ENCODE data around the gene ARHGEF4.

GRCh38 chr2:130921164-130921476, 84.4 kb downstream of the ARHGEF4 start:
- TF ChIP-seq POLR2A (IDR thresholded peaks at IDR 0.05) (no peak), CTCF (IDR thresholded peaks at IDR 0.05) (no peak)

Data from esophagus squamous epithelium (tissue), 4 donors.